GM23338 (cell line): ENCODE results near the gene EXOC2. TPM values are rescaled to one million over a fixed set of nuclear protein-coding genes. Genes with fewer than 3 reads are reported as not detected.

ENCODE experiments used
- ATAC-seq: fragments of 200-7000 bp; cut with Tn5 transposase; 3 replicates; pipeline ENCODE4 v1.9.1; 2020
- DNase-seq: peaks from one replicate; pipeline ENCODE4 v3.0.0-alpha.2; 2015; ENCODE audit warnings: low spot score
- H2AFZ ChIP-seq: fragments of 200-600 bp; sonication (generic); 2 replicates; pipeline ENCODE4 v1.8.0; 2016; ENCODE audit warnings: antibody characterized with exemption, mild to moderate bottlenecking, moderate library complexity
- H3F3A ChIP-seq: fragments of 200-600 bp; sonication (generic); replicated peaks from 2 replicates; pipeline ENCODE4 v1.8.0; 2017; ENCODE audit warnings: antibody characterized with exemption, mixed run types, low read depth
- H3K27ac ChIP-seq: fragments of 200-600 bp; sonication (generic); 2 replicates; pipeline ENCODE4 v1.6.1; 2016; ENCODE audit warnings: low read depth
- H3K27me3 ChIP-seq: fragments of 200-600 bp; sonication (generic); 2 replicates; pipeline ENCODE4 v1.8.0; 2016; ENCODE audit warnings: mild to moderate bottlenecking, mixed run types, moderate library complexity; ENCODE audit not compliant: insufficient read depth
- H3K36me3 ChIP-seq: fragments of 200-600 bp; sonication (generic); 2 replicates; pipeline ENCODE4 v1.8.0; 2016; ENCODE audit warnings: mild to moderate bottlenecking; ENCODE audit not compliant: insufficient read depth
- H3K4me1 ChIP-seq: fragments of 200-600 bp; sonication (generic); 2 replicates; pipeline ENCODE4 v1.8.0; 2016; ENCODE audit warnings: mild to moderate bottlenecking, moderate library complexity; ENCODE audit not compliant: insufficient read depth
- H3K4me2 ChIP-seq: fragments of 200-600 bp; sonication (generic); 2 replicates; pipeline ENCODE4 v1.7.1; 2017; ENCODE audit warnings: mixed run types
- H3K4me3 ChIP-seq: fragments of 200-600 bp; sonication (generic); 2 replicates; pipeline ENCODE4 v1.6.1; 2016; ENCODE audit warnings: mixed run types
- H3K79me2 ChIP-seq: fragments of 200-600 bp; sonication (generic); replicated peaks from 2 replicates; pipeline ENCODE4 v1.8.0; 2017; ENCODE audit warnings: mild to moderate bottlenecking; ENCODE audit not compliant: insufficient read depth
- H3K9me2 ChIP-seq: fragments of 200-600 bp; sonication (generic); 2 replicates; pipeline ENCODE4 v1.8.0; 2017; ENCODE audit not compliant: insufficient read depth
- H4K20me1 ChIP-seq: fragments of 200-600 bp; sonication (generic); replicated peaks from 2 replicates; pipeline ENCODE4 v1.8.0; 2017; ENCODE audit warnings: mild to moderate bottlenecking; ENCODE audit not compliant: insufficient read depth
- H3K27ac Mint-ChIP-seq: 2 replicates; pipeline ENCODE4 v1.8.0; 2020; ENCODE audit warnings: inconsistent platforms, mild to moderate bottlenecking, moderate library complexity, mixed read lengths
- H3K27me3 Mint-ChIP-seq: 3 replicates; pipeline ENCODE4 v1.8.0; 2022; ENCODE audit warnings: low read depth, mild to moderate bottlenecking, moderate library complexity, mixed read lengths, inconsistent platforms; ENCODE audit not compliant: insufficient read depth, poor library complexity
- H3K36me3 Mint-ChIP-seq: 3 replicates; pipeline ENCODE4 v1.8.0; 2021; ENCODE audit warnings: low read depth, mild to moderate bottlenecking, inconsistent platforms, moderate library complexity, mixed read lengths
- H3K4me1 Mint-ChIP-seq: 3 replicates; pipeline ENCODE4 v1.8.0; 2020; ENCODE audit warnings: mild to moderate bottlenecking, inconsistent platforms, mixed read lengths
- H3K4me3 Mint-ChIP-seq: 3 replicates; pipeline ENCODE4 v1.8.0; 2021; ENCODE audit warnings: moderate library complexity, mild to moderate bottlenecking, inconsistent platforms, mixed read lengths
- H3K9me3 Mint-ChIP-seq: 3 replicates; pipeline ENCODE4 v1.8.0; 2020; ENCODE audit warnings: moderate library complexity, mild to moderate bottlenecking, inconsistent platforms, mixed read lengths
- NANOG ChIP-seq: IDR thresholded peaks from 2 replicates; pipeline ENCODE4 v1.6.1; 2016; ENCODE audit warnings: antibody characterized with exemption, borderline replicate concordance
- STAT1 ChIP-seq: IDR thresholded peaks from one replicate; pipeline ENCODE4 v1.6.1; 2016; ENCODE audit warnings: antibody characterized with exemption; ENCODE audit not compliant: unreplicated experiment
- ZNF114 ChIP-seq: fragments of 250-450 bp; sonication (Bioruptor Pico); IDR thresholded peaks from 2 replicates; pipeline ENCODE4 v1.5.0; 2020; ENCODE audit warnings: mild to moderate bottlenecking, moderate library complexity
- polyA plus RNA-seq: library from polyadenylated mRNA; unstranded; fragments of >200 nt; fragmentation: Nextera tagmentation; extraction: Ambion mirVana; gene quantifications from 2 replicates; pipeline ENCODE4 v1.2.1, GENCODE V29; 2016
- total RNA-seq: library from RNA; depleted of rRNA; stranded (reverse); fragments of >200 nt; shearing (Covaris generic); gene quantifications from 2 replicates; pipeline ENCODE4 v1.2.3, GENCODE V29; 2014
- TF ChIP-seq, protein P1 (sequence below): fragments of 250-450 bp; sonication (Bioruptor Pico); IDR thresholded peaks from 2 replicates; pipeline ENCODE4 v1.5.0; 2020; ENCODE audit warnings: mild to moderate bottlenecking, moderate library complexity
- TF ChIP-seq, protein P2 (sequence below): IDR thresholded peaks from 2 replicates; pipeline ENCODE4 v1.6.1; 2016; ENCODE audit warnings: antibody characterized with exemption
- TF ChIP-seq, protein P3 (sequence below): IDR thresholded peaks from one replicate; pipeline ENCODE4 v1.6.1; 2018; ENCODE audit warnings: antibody characterized with exemption; ENCODE audit not compliant: unreplicated experiment

The EXOC2 gene
- total and polyA plus RNA-seq, 2 experiments from 2014 or later, result 28.7 to 93.6 TPM

DNA sequence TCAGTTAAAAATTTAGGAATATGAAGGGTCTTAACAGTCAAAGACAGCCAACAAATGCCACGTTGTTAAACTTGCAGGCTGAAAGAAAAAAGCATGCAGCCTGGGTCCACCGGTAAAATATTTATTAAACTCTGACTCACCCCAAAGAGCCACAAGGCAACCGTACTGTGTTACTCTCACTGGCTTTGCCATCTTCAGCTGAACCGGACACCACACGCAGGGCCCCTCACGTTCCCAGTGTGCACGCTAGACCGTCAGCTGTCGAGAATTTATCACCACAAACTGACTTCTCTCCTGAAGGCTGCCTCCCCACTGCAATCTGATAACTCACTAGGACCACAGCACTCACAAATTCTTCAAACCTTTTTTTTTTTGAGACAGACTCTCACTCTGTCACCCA, 66.7 kb downstream of the EXOC2 start:
- no peaks in the 10 kb centered on the region for H3K36me3 ChIP-seq
- H3K27ac Mint-ChIP-seq, result peak overlapping the region; percentile 80; the same call in 1 of the 2 replicates
- ATAC-seq, result no peak
- H3K27me3 Mint-ChIP-seq, result peaks cover 6% of the 10 kb centered on the region
- H3K4me3 Mint-ChIP-seq, result no peak overlapping the region
- no peak overlapping the region for H3K4me2 ChIP-seq
- TF ChIP-seq NANOG (no peak), ZNF114 (no peak), STAT1 (no peak)
- TF ChIP-seq, protein P1, sequence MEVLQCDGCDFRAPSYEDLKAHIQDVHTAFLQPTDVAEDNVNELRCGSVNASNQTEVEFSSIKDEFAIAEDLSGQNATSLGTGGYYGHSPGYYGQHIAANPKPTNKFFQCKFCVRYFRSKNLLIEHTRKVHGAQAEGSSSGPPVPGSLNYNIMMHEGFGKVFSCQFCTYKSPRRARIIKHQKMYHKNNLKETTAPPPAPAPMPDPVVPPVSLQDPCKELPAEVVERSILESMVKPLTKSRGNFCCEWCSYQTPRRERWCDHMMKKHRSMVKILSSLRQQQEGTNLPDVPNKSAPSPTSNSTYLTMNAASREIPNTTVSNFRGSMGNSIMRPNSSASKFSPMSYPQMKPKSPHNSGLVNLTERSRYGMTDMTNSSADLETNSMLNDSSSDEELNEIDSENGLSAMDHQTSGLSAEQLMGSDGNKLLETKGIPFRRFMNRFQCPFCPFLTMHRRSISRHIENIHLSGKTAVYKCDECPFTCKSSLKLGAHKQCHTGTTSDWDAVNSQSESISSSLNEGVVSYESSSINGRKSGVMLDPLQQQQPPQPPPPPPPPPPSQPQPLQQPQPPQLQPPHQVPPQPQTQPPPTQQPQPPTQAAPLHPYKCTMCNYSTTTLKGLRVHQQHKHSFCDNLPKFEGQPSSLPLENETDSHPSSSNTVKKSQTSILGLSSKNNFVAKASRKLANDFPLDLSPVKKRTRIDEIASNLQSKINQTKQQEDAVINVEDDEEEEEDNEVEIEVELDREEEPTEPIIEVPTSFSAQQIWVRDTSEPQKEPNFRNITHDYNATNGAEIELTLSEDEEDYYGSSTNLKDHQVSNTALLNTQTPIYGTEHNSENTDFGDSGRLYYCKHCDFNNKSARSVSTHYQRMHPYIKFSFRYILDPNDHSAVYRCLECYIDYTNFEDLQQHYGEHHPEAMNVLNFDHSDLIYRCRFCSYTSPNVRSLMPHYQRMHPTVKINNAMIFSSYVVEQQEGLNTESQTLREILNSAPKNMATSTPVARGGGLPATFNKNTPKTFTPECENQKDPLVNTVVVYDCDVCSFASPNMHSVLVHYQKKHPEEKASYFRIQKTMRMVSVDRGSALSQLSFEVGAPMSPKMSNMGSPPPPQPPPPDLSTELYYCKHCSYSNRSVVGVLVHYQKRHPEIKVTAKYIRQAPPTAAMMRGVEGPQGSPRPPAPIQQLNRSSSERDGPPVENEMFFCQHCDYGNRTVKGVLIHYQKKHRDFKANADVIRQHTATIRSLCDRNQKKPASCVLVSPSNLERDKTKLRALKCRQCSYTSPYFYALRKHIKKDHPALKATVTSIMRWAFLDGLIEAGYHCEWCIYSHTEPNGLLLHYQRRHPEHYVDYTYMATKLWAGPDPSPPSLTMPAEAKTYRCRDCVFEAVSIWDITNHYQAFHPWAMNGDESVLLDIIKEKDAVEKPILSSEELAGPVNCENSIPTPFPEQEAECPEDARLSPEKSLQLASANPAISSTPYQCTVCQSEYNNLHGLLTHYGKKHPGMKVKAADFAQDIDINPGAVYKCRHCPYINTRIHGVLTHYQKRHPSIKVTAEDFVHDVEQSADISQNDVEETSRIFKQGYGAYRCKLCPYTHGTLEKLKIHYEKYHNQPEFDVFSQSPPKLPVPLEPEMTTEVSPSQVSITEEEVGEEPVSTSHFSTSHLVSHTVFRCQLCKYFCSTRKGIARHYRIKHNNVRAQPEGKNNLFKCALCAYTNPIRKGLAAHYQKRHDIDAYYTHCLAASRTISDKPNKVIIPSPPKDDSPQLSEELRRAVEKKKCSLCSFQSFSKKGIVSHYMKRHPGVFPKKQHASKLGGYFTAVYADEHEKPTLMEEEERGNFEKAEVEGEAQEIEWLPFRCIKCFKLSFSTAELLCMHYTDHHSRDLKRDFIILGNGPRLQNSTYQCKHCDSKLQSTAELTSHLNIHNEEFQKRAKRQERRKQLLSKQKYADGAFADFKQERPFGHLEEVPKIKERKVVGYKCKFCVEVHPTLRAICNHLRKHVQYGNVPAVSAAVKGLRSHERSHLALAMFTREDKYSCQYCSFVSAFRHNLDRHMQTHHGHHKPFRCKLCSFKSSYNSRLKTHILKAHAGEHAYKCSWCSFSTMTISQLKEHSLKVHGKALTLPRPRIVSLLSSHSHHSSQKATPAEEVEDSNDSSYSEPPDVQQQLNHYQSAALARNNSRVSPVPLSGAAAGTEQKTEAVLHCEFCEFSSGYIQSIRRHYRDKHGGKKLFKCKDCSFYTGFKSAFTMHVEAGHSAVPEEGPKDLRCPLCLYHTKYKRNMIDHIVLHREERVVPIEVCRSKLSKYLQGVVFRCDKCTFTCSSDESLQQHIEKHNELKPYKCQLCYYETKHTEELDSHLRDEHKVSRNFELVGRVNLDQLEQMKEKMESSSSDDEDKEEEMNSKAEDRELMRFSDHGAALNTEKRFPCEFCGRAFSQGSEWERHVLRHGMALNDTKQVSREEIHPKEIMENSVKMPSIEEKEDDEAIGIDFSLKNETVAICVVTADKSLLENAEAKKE, result no peak
- TF ChIP-seq, protein P2, sequence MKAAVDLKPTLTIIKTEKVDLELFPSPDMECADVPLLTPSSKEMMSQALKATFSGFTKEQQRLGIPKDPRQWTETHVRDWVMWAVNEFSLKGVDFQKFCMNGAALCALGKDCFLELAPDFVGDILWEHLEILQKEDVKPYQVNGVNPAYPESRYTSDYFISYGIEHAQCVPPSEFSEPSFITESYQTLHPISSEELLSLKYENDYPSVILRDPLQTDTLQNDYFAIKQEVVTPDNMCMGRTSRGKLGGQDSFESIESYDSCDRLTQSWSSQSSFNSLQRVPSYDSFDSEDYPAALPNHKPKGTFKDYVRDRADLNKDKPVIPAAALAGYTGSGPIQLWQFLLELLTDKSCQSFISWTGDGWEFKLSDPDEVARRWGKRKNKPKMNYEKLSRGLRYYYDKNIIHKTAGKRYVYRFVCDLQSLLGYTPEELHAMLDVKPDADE, result no peak
- TF ChIP-seq, protein P3, sequence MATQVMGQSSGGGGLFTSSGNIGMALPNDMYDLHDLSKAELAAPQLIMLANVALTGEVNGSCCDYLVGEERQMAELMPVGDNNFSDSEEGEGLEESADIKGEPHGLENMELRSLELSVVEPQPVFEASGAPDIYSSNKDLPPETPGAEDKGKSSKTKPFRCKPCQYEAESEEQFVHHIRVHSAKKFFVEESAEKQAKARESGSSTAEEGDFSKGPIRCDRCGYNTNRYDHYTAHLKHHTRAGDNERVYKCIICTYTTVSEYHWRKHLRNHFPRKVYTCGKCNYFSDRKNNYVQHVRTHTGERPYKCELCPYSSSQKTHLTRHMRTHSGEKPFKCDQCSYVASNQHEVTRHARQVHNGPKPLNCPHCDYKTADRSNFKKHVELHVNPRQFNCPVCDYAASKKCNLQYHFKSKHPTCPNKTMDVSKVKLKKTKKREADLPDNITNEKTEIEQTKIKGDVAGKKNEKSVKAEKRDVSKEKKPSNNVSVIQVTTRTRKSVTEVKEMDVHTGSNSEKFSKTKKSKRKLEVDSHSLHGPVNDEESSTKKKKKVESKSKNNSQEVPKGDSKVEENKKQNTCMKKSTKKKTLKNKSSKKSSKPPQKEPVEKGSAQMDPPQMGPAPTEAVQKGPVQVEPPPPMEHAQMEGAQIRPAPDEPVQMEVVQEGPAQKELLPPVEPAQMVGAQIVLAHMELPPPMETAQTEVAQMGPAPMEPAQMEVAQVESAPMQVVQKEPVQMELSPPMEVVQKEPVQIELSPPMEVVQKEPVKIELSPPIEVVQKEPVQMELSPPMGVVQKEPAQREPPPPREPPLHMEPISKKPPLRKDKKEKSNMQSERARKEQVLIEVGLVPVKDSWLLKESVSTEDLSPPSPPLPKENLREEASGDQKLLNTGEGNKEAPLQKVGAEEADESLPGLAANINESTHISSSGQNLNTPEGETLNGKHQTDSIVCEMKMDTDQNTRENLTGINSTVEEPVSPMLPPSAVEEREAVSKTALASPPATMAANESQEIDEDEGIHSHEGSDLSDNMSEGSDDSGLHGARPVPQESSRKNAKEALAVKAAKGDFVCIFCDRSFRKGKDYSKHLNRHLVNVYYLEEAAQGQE, result no peak
- peaks cover 39% of the 10 kb centered on the region for H3K4me1 ChIP-seq
- peaks cover 47% of the 10 kb centered on the region for H3K4me1 Mint-ChIP-seq
- peaks cover 10% of the 10 kb centered on the region for H3K36me3 Mint-ChIP-seq
- DNase-seq, result no peak
- no peaks in the 10 kb centered on the region for H3K9me3 Mint-ChIP-seq
- H3K27me3 ChIP-seq, result no peaks in the 10 kb centered on the region
- H4K20me1 ChIP-seq, result no peaks in the 10 kb centered on the region
- no peak overlapping the region for H3K4me3 ChIP-seq
- H3F3A ChIP-seq, result no peaks in the 10 kb centered on the region
- H3K27ac ChIP-seq, result no peak overlapping the region
- H3K79me2 ChIP-seq, result peaks cover 41% of the 10 kb centered on the region
- no peak overlapping the region for H2AFZ ChIP-seq
- H3K9me2 ChIP-seq, result no peaks in the 10 kb centered on the region
